Common myeloid progenitor, CD34-positive (primary cell): Measurements from ENCODE around the gene FBXL15.

Experiments
- CTCF ChIA-PET: fragments of 350-600 bp; sonication (Branson Sonifier 250); formaldehyde crosslinking; loops from one replicate; lab custom pipeline; 2021; ENCODE audit warnings: antibody characterized with exemption; lab: Charles Lee
- POLR2A ChIA-PET: fragments of 350-600 bp; sonication (Branson Sonifier 250); formaldehyde crosslinking; loops from one replicate; lab custom pipeline; 2021; ENCODE audit warnings: antibody characterized with exemption; lab: Charles Lee
- DNase-seq, 3 donors: peaks; one replicate each; pipeline versions ENCODE4 v3.0.0 to v3.0.0-alpha.2; 2013
- H3K27ac ChIP-seq, 2 experiments: 1 replicate in 1 of 2; 2 replicates in 1 of 2; pipeline ENCODE4 v1.7.0; 2013; ENCODE audit warnings: inconsistent platforms in 2 of 2, low read length in 2 of 2, mild to moderate bottlenecking in 2 of 2, low read depth in 1 of 2, moderate library complexity in 1 of 2; ENCODE audit not compliant: severe bottlenecking in 2 of 2, insufficient read depth in 1 of 2, poor library complexity in 1 of 2
- H3K27me3 ChIP-seq, 5 experiments: replicated peaks in 2 of 5; 1 replicate in 3 of 5; 2 replicates in 2 of 5; pipeline versions ENCODE4 v1.6.1 to v1.7.0; 2013; ENCODE audit warnings: low read length in 4 of 5, mild to moderate bottlenecking in 2 of 5, moderate library complexity in 2 of 5, inconsistent platforms in 1 of 5; ENCODE audit not compliant: insufficient read depth in 5 of 5, control insufficient read depth in 4 of 5
- H3K36me3 ChIP-seq, 4 experiments: 1 replicate in 2 of 4; 2 replicates in 2 of 4; pipeline versions ENCODE4 v1.6.1 to v1.7.0; 2013; ENCODE audit warnings: low read length in 3 of 4, control low read depth in 1 of 4, mild to moderate bottlenecking in 1 of 4; ENCODE audit not compliant: control insufficient read depth in 4 of 4, insufficient read depth in 4 of 4
- H3K4me1 ChIP-seq, 4 experiments: 1 replicate in 3 of 4; 2 replicates in 1 of 4; pipeline versions ENCODE4 v1.6.1 to v1.7.1; 2013; ENCODE audit warnings: low read length in 3 of 4, mild to moderate bottlenecking in 3 of 4, control low read depth in 1 of 4, inconsistent platforms in 1 of 4, moderate library complexity in 1 of 4; ENCODE audit not compliant: control insufficient read depth in 4 of 4, insufficient read depth in 4 of 4; ENCODE audit errors: control extremely low read depth in 1 of 4
- H3K4me3 ChIP-seq, 7 experiments: 1 replicate in 4 of 7; 2 replicates in 3 of 7; pipeline versions ENCODE4 v1.5.1 to v1.7.0; 2013; ENCODE audit warnings: mild to moderate bottlenecking in 7 of 7, low read length in 6 of 7, moderate library complexity in 6 of 7, inconsistent platforms in 2 of 7, low read depth in 2 of 7, control low read depth in 1 of 7; ENCODE audit not compliant: insufficient read depth in 4 of 7, control insufficient read depth in 1 of 7; ENCODE audit errors: extremely low read depth in 1 of 7
- H3K9me3 ChIP-seq, 5 experiments: 1 replicate in 4 of 5; 2 replicates in 1 of 5; pipeline versions ENCODE4 v1.6.1 to v1.7.1; 2013; ENCODE audit warnings: low read length in 4 of 5, mild to moderate bottlenecking in 2 of 5, inconsistent platforms in 1 of 5, low read depth in 1 of 5, moderate library complexity in 1 of 5; ENCODE audit not compliant: control insufficient read depth in 4 of 5, insufficient read depth in 2 of 5; ENCODE audit errors: control extremely low read depth in 1 of 5
- WGBS: methylation state at CpG from one replicate; pipeline ENCODE4 v1.1.5; 2013; ENCODE audit not compliant: insufficient coverage; 5-methylcytosine and 5-hydroxymethylcytosine counted together

The FBXL15 gene

GRCh38 chr10:102435529-102436233 lies 15.0 kb downstream of the FBXL15 start:
- 0% methylated on average over 4 of the region's 14 CpGs for WGBS
- H3K4me1 ChIP-seq: peaks cover 14 to 63% (median 59%) of the 10 kb centered on the region in 4 experiments
- POLR2A ChIA-PET: interaction anchor here (0.6 to 1.1 kb wide), 2 partner anchors 14 to 15 kb away, joined by 3 to 4 read pairs; no protein-coding TSS in a partner anchor

GRCh38 chr10:102436312-102436711 lies 15.7 kb downstream of the FBXL15 start:
- peaks cover 0 to 7% (median 0%) of the 10 kb centered on the region in 4 experiments for H3K36me3 ChIP-seq
- ChIA-PET POLR2A (interaction anchor here (0.6 to 1.1 kb wide), 3 partner anchors 11 to 13 kb away, joined by 3 to 4 read pairs (median 4); no protein-coding TSS in a partner anchor), CTCF (interaction anchor here (0.8 to 8.3 kb wide), 7 partner anchors 13 to 54 kb away, joined by 3 to 71 read pairs (median 3); partner anchors contain the start of genes C10orf95 and FBXL15)
- peak overlapping the region; percentile 47 to 85 for H3K27ac ChIP-seq
- peaks cover 13 to 62% (median 58%) of the 10 kb centered on the region in 4 experiments for H3K4me1 ChIP-seq
- DNase-seq: no peak
- peak overlapping the region in 6 of 7 experiments; percentile 69 to 91 (median 74) for H3K4me3 ChIP-seq
- H3K9me3 ChIP-seq: no peaks in the 10 kb centered on the region
- WGBS: 52% methylated on average over 6 of the region's 6 CpGs
- no peaks in the 10 kb centered on the region for H3K27me3 ChIP-seq

More at GRCh38 chr10:102435529-102436233, 15.0 kb downstream of the FBXL15 start:
- Histone ChIP-seq H3K27me3 (no peaks in the 10 kb centered on the region), H3K9me3 (no peaks in the 10 kb centered on the region), H3K4me3 (peak overlapping the region; percentile 42 to 91 (median 70)), H3K27ac (peak overlapping the region; percentile 47 to 85), H3K36me3 (peaks cover 0 to 9% (median 0%) of the 10 kb centered on the region in 4 experiments)
- DNase-seq: peak in 2 of 3 donors; percentile 66 to 70
- CTCF ChIA-PET: interaction anchor here (1.0 to 8.3 kb wide), 6 partner anchors 12 to 53 kb away, joined by 3 to 71 read pairs (median 3); partner anchors contain the start of genes C10orf95 and FBXL15

DNA sequence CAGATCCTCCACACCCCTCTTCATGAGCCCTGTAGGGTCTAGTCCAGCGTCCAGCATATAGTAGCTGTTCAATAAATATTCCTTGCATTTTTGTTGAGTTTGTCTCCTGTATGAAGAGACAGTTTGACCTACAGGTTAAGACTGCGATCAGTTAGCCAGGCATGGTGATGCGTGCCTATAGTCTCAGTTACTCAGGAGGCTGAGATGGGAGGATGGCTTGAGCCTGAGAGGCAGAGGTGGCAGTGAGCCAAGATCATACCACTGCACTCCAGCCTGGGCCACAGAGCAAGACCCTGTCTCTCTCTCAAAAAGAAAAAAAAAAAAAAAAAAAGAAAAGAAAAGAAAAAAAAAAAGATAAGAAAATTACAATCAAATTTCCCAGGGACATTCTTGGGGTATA lies 16.9 kb downstream of the FBXL15 start:
- ChIA-PET CTCF (interaction anchor here (1.5 to 8.3 kb wide), 3 partner anchors 12 to 14 kb away, joined by 4 to 71 read pairs (median 23); partner anchors contain the start of genes C10orf95 and FBXL15), POLR2A (no interaction called here)
- Histone ChIP-seq H3K27ac (no peak overlapping the region), H3K4me1 (peaks cover 7 to 53% (median 49%) of the 10 kb centered on the region in 4 experiments), H3K9me3 (no peaks in the 10 kb centered on the region), H3K4me3 (peak overlapping the region in 1 of 7 experiments; percentile 15), H3K36me3 (peaks cover 0 to 7% (median 0%) of the 10 kb centered on the region in 4 experiments), H3K27me3 (no peaks in the 10 kb centered on the region)
- 85% methylated on average over 2 of the region's 3 CpGs for WGBS
- no peak for DNase-seq

- Histone ChIP-seq H3K9me3 (no peaks in the 10 kb centered on the region), H3K4me1 (peaks cover 7 to 48% (median 45%) of the 10 kb centered on the region in 4 experiments), H3K36me3 (peaks cover 0 to 7% (median 0%) of the 10 kb centered on the region in 4 experiments), H3K27me3 (no peaks in the 10 kb centered on the region), H3K27ac (peak overlapping the region; percentile 25 to 66), H3K4me3 (peak overlapping the region in 3 of 7 experiments; percentile 28 to 46 (median 34))
- POLR2A ChIA-PET: no interaction called here
- peak in 2 of 3 donors; percentile 54 to 61 for DNase-seq
- 11% methylated on average over 1 of the region's 1 CpG for WGBS
- CTCF ChIA-PET: interaction anchor here (1.5 to 8.3 kb wide), 2 partner anchors 11 to 15 kb away, joined by 4 to 71 read pairs; partner anchors contain the start of gene FBXL15
Measured at GRCh38 chr10:102438374-102438773, 17.7 kb downstream of the FBXL15 start.

DNA sequence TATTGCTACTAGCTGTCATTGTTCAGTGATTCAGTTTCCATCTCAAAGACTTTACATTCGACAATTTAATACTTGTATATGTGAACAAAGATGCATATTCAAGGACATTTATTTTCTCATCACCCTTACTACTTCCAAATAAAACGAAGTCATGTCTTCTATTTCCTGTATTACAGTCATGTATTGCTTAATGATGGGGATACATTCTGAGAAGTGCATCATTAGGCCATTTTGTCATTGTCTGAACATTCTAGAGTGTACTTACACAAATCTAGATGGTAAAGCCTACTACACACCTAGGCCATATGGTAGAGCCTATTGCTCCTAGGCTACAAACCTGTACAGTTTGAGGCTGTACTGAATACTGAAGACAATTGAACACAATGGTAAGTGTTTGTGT lies 24.2 kb downstream of the FBXL15 start:
- CTCF ChIA-PET: no interaction called here
- no peaks in the 10 kb centered on the region for H3K36me3 ChIP-seq
- no peak overlapping the region for H3K27ac ChIP-seq
- H3K9me3 ChIP-seq: no peaks in the 10 kb centered on the region
- H3K27me3 ChIP-seq: no peaks in the 10 kb centered on the region
- POLR2A ChIA-PET: interaction anchor here (0.7 kb wide), 1 partner anchor 771 kb away, joined by 6 read pairs; no protein-coding TSS in a partner anchor
- no peak overlapping the region for H3K4me3 ChIP-seq
- H3K4me1 ChIP-seq: peaks cover 0 to 5% (median 5%) of the 10 kb centered on the region in 4 experiments
- DNase-seq: no peak
- no CpG with 5 or more reads among the region's 2 CpGs for WGBS

- H3K27ac ChIP-seq: peak overlapping the region; percentile 61 to 83
- peak; percentile 84 to 89 (median 86) for DNase-seq
- WGBS: 4% methylated on average over 17 of the region's 30 CpGs
Measured at GRCh38 chr10:102449321-102450123, 28.9 kb downstream of the FBXL15 start.

More at GRCh38 chr10:102449321-102450123, 28.9 kb downstream of the FBXL15 start:
- Histone ChIP-seq H3K36me3 (peaks cover 3 to 14% (median 9%) of the 10 kb centered on the region in 4 experiments), H3K9me3 (no peaks in the 10 kb centered on the region), H3K4me1 (peaks cover 6 to 33% (median 21%) of the 10 kb centered on the region in 4 experiments), H3K27me3 (no peaks in the 10 kb centered on the region), H3K4me3 (peak overlapping the region; percentile 75 to 98 (median 87))
- POLR2A ChIA-PET: interaction anchor here (1.2 to 1.8 kb wide), 4 partner anchors 13 to 16 kb away, joined by 3 to 12 read pairs (median 4); no protein-coding TSS in a partner anchor
- CTCF ChIA-PET: interaction anchor here (1.2 to 4.3 kb wide), 6 partner anchors 11 to 167 kb away, joined by 3 to 23 read pairs (median 17); partner anchors contain the start of gene FBXL15
